ENCODE measurements around the gene CDK19. TPM values are rescaled to one million over a fixed set of nuclear protein-coding genes. Genes with fewer than 3 reads are reported as not detected.

Gene CDK19
- total and polyA plus RNA-seq, 2 experiments from 2014 or later: 7.7 to 10.1 TPM

DNA sequence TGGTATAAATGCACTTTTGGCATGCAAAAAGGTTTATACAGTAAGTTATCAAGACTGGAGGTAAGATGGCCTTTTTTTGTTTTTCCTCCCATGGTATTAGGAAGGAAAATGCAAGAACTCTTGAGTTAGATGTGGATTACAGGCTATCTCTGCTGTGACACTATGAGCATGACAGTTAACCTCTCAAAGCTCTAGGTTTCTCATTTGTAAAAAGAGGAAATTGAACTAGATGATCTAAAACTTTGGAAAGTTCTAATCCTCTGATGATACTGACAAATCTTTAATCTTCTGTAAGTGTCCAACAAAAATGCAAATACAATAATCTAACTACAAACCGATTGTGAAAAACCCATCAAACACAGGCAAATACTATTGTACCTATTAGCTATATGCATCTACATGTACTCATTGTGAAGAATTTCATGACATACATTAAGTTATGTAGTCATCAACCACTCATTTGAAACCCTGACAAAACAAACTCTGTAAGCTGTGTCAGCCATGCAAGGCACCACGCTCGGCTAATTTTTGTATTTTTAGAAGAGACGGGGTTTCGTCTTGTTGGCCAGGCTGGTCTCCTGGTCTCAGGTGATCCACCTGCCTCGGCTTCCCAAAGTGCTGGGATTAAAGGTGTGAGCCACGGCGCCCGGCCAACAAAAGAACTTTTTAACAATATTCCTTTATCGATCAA, 4.2 kb downstream of the CDK19 start:
- H3K79me2 ChIP-seq (replicated peaks; ENCODE audit: insufficient read depth): peaks cover 78% of the 10 kb centered on the region
- TF ChIP-seq ZNF331 (CRISPR knock-in tag; IDR thresholded peaks at IDR 0.05; ENCODE audit: low read depth): no peak
- TF ChIP-seq EZH2phosphoT487 (IDR thresholded peaks at IDR 0.05; ENCODE audit: unreplicated experiment): no peak
- no peak for TF ChIP-seq NANOG (IDR thresholded peaks at IDR 0.05; ENCODE audit: borderline replicate concordance)
- no peak for TF ChIP-seq JUNB (IDR thresholded peaks at IDR 0.05; ENCODE audit: unreplicated experiment)
- no peak for TF ChIP-seq CREB1 (CRISPR knock-in tag; IDR thresholded peaks at IDR 0.05; ENCODE audit: low read depth)
- no peak for TF ChIP-seq ZNF114 (CRISPR knock-in tag; IDR thresholded peaks at IDR 0.05)
- no peak for TF ChIP-seq REST (IDR thresholded peaks at IDR 0.05; ENCODE audit: unreplicated experiment)
- no peak for TF ChIP-seq ETS1 (IDR thresholded peaks at IDR 0.05)
- TF ChIP-seq STAT1 (IDR thresholded peaks at IDR 0.05; ENCODE audit: unreplicated experiment): no peak
- no peak overlapping the region for H2AFZ ChIP-seq
- H3K4me2 ChIP-seq: no peak overlapping the region
- H3K36me3 Mint-ChIP-seq (ENCODE audit: low read depth): no peaks in the 10 kb centered on the region; the same call in 2 of the 3 replicates
- H3K27me3 ChIP-seq (ENCODE audit: insufficient read depth): no peaks in the 10 kb centered on the region
- no peak for ATAC-seq
- H3K4me1 ChIP-seq (ENCODE audit: insufficient read depth): peaks cover 8% of the 10 kb centered on the region; the same call in 1 of the 2 replicates
- H3F3A ChIP-seq (replicated peaks; ENCODE audit: low read depth): 0 out of 2 replicates have a peak, but pooled peaks cover 3% of the 10 kb centered on the region
- H3K27ac Mint-ChIP-seq: no peak overlapping the region
- peaks cover 21% of the 10 kb centered on the region for H4K20me1 ChIP-seq (replicated peaks; ENCODE audit: insufficient read depth)
- H3K27me3 Mint-ChIP-seq (ENCODE audit: insufficient read depth, low read depth, poor library complexity): peaks cover 12% of the 10 kb centered on the region
- no peaks in the 10 kb centered on the region for H3K36me3 ChIP-seq (ENCODE audit: insufficient read depth)
- no peak overlapping the region for H3K27ac ChIP-seq (ENCODE audit: low read depth)
- no peak overlapping the region for H3K4me3 ChIP-seq
- no peaks in the 10 kb centered on the region for H3K9me3 Mint-ChIP-seq
- no peaks in the 10 kb centered on the region for H3K9me2 ChIP-seq (ENCODE audit: insufficient read depth)
- no peak for DNase-seq (ENCODE audit: low spot score)
- peaks cover 7% of the 10 kb centered on the region for H3K4me1 Mint-ChIP-seq
- H3K4me3 Mint-ChIP-seq: no peak overlapping the region

GRCh38 chr6:110809792-110810191, 5.5 kb downstream of the CDK19 start:
- H3K9me3 Mint-ChIP-seq: no peaks in the 10 kb centered on the region
- Histone ChIP-seq H3K27me3 (ENCODE audit: insufficient read depth) (no peaks in the 10 kb centered on the region), H3F3A (replicated peaks; ENCODE audit: low read depth) (0 out of 2 replicates have a peak, but pooled peaks cover 3% of the 10 kb centered on the region), H3K36me3 (ENCODE audit: insufficient read depth) (no peaks in the 10 kb centered on the region), H3K4me1 (ENCODE audit: insufficient read depth) (peaks cover 8% of the 10 kb centered on the region; the same call in 1 of the 2 replicates), H3K9me2 (ENCODE audit: insufficient read depth) (no peaks in the 10 kb centered on the region), H4K20me1 (replicated peaks; ENCODE audit: insufficient read depth) (peaks cover 28% of the 10 kb centered on the region), H3K27ac (ENCODE audit: low read depth) (no peak overlapping the region), H2AFZ (no peak overlapping the region), H3K4me3 (no peak overlapping the region), H3K79me2 (replicated peaks; ENCODE audit: insufficient read depth) (peaks cover 91% of the 10 kb centered on the region), H3K4me2 (no peak overlapping the region)
- H3K27me3 Mint-ChIP-seq (ENCODE audit: insufficient read depth, low read depth, poor library complexity): peaks cover 6% of the 10 kb centered on the region
- H3K4me3 Mint-ChIP-seq: no peak overlapping the region; the same call in 2 of the 3 replicates
- peaks cover 7% of the 10 kb centered on the region for H3K4me1 Mint-ChIP-seq
- H3K27ac Mint-ChIP-seq: no peak overlapping the region
- DNase-seq (ENCODE audit: low spot score) (no peak), ATAC-seq (no peak)
- no peaks in the 10 kb centered on the region; the same call in 2 of the 3 replicates for H3K36me3 Mint-ChIP-seq (ENCODE audit: low read depth)
- TF ChIP-seq JUNB (IDR thresholded peaks at IDR 0.05; ENCODE audit: unreplicated experiment) (no peak), CREB1 (CRISPR knock-in tag; IDR thresholded peaks at IDR 0.05; ENCODE audit: low read depth) (no peak), REST (IDR thresholded peaks at IDR 0.05; ENCODE audit: unreplicated experiment) (no peak), ZNF114 (CRISPR knock-in tag; IDR thresholded peaks at IDR 0.05) (no peak), CTCF (conservative IDR thresholded peaks at IDR 0.05; ENCODE audit: low read depth in 2 of 2) (no peak), EZH2 (IDR thresholded peaks at IDR 0.05; ENCODE audit: low read depth, unreplicated experiment) (no peak), ETS1 (IDR thresholded peaks at IDR 0.05) (no peak), ZNF331 (CRISPR knock-in tag; IDR thresholded peaks at IDR 0.05; ENCODE audit: low read depth) (no peak), NANOG (IDR thresholded peaks at IDR 0.05; ENCODE audit: borderline replicate concordance) (no peak)
